Mucosa of descending colon (tissue), 3 donors: ENCODE data around the gene CPNE5. TPM values are rescaled to one million over a fixed set of nuclear protein-coding genes. Genes with fewer than 3 reads are reported as not detected.
A peak's percentile ranks its signal among the peaks of the same experiment; 100 is the strongest.

Experiments used
- ATAC-seq: fragments of 200-7000 bp; cut with Tn5 transposase; one replicate; pipeline ENCODE4 v1.9.1; 2020; ENCODE audit warnings: mild to moderate bottlenecking, moderate library complexity
- DNase-seq, 3 donors: peaks; one replicate each; pipeline ENCODE4 v3.0.0-alpha.2; 2020
- H3K36me3 ChIP-seq: fragments of 200-600 bp; one replicate; pipeline ENCODE4 v1.8.0; 2021; ENCODE audit warnings: low read depth, mild to moderate bottlenecking
- H3K4me1 ChIP-seq: fragments of 200-600 bp; one replicate; pipeline ENCODE4 v1.8.0; 2021; ENCODE audit warnings: low read depth, mild to moderate bottlenecking
- H3K4me3 ChIP-seq: fragments of 200-600 bp; one replicate; pipeline ENCODE4 v1.8.0; 2021; ENCODE audit warnings: mild to moderate bottlenecking
- H3K9me3 ChIP-seq: fragments of 200-600 bp; one replicate; pipeline ENCODE4 v1.8.0; 2021; ENCODE audit warnings: mild to moderate bottlenecking
- intact Hi-C, 2 donors: fragments of 100-400 bp; cut with DNase I in 1 of 2; cut with micrococcal nuclease in 1 of 2; formaldehyde crosslinking; loops; one replicate each; pipeline versions ENCODE4 v1.11.0 to v1.11.1; 2022; cut with DNase I, micrococcal nuclease
- total RNA-seq, 3 donors: library from RNA; stranded (reverse); fragmentation: NEBNext Ultra II Directional in 2 of 3; extraction: Animal tissue kit (Norgen Biotek cat#: 25700) in 2 of 3; gene quantifications; one replicate each; pipeline versions ENCODE4 v1.2.1 to v1.2.4, GENCODE V29; 2021 to 2023
- TF ChIP-seq, protein P1 (sequence below): fragments of 200-600 bp; IDR thresholded peaks from one replicate; pipeline ENCODE4 v1.8.0; 2022; ENCODE audit warnings: antibody characterized with exemption, mild to moderate bottlenecking
- donor health status: DM: no; HTN: no; CAD: no; lungs with moderate emphysema.
- donor health status: DM: no; HTN: no; CAD: no.
- donor health status: DM: no; HTN: yes; CAD: no.

CPNE5 gene
- total RNA-seq, 3 donors from 2014 or later: 4.7 to 15.2 (median 6.1) TPM

DNA sequence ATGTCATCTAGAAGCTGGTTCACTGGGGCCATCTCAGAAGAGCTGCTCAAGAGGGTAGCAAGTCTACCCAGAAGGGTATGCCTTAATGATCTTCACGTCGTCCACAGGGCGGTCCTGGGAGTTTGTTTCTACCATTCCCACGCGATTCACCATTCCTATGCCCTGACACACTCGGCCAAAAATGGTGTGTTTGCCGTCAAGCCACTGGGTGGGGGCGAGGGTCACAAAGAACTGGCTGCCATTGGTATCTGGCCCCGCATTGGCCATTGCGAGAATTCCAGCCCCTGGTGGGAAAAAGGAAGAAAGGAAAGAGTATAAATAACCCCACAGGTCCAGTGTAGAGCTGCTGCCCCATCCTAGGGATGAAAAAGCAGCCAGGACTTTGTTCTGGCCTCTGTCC is 16.5 kb upstream of the CPNE5 start:
- TF ChIP-seq, protein P1, sequence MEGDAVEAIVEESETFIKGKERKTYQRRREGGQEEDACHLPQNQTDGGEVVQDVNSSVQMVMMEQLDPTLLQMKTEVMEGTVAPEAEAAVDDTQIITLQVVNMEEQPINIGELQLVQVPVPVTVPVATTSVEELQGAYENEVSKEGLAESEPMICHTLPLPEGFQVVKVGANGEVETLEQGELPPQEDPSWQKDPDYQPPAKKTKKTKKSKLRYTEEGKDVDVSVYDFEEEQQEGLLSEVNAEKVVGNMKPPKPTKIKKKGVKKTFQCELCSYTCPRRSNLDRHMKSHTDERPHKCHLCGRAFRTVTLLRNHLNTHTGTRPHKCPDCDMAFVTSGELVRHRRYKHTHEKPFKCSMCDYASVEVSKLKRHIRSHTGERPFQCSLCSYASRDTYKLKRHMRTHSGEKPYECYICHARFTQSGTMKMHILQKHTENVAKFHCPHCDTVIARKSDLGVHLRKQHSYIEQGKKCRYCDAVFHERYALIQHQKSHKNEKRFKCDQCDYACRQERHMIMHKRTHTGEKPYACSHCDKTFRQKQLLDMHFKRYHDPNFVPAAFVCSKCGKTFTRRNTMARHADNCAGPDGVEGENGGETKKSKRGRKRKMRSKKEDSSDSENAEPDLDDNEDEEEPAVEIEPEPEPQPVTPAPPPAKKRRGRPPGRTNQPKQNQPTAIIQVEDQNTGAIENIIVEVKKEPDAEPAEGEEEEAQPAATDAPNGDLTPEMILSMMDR: no peak
- Histone ChIP-seq H3K4me3 (no peak overlapping the region), H3K36me3 (no peaks in the 10 kb centered on the region), H3K4me1 (no peaks in the 10 kb centered on the region), H3K9me3 (peaks cover 2% of the 10 kb centered on the region)
- no peak for ATAC-seq
- no peak for DNase-seq
- intact Hi-C loops: loop anchor here in 1 of 2 donors (10.0 kb wide), 2 partner anchors 81 to 241 kb away; no protein-coding TSS in a partner anchor

GRCh38 chr6:36853325-36853724 is 14.1 kb upstream of the CPNE5 start:
- peak in 1 of 3 donors; percentile 29 for DNase-seq
- intact Hi-C loops: loop anchor here (5.0 to 10.0 kb wide), 3 partner anchors 79 to 239 kb away; no protein-coding TSS in a partner anchor
- no peak for ATAC-seq
- Histone ChIP-seq H3K4me3 (no peak overlapping the region), H3K4me1 (peaks cover 5% of the 10 kb centered on the region), H3K9me3 (peaks cover 2% of the 10 kb centered on the region), H3K36me3 (no peaks in the 10 kb centered on the region)
- TF ChIP-seq, protein P1: no peak

GRCh38 chr6:36852481-36853147 is 13.4 kb upstream of the CPNE5 start:
- DNase-seq (no peak), ATAC-seq (no peak)
- peaks cover 2% of the 10 kb centered on the region for H3K9me3 ChIP-seq
- peaks cover 5% of the 10 kb centered on the region for H3K4me1 ChIP-seq
- TF ChIP-seq, protein P1: no peak
- intact Hi-C loops: loop anchor here (5.0 to 10.0 kb wide), 3 partner anchors 78 to 238 kb away; no protein-coding TSS in a partner anchor
- H3K36me3 ChIP-seq: no peaks in the 10 kb centered on the region
- H3K4me3 ChIP-seq: no peak overlapping the region

DNA sequence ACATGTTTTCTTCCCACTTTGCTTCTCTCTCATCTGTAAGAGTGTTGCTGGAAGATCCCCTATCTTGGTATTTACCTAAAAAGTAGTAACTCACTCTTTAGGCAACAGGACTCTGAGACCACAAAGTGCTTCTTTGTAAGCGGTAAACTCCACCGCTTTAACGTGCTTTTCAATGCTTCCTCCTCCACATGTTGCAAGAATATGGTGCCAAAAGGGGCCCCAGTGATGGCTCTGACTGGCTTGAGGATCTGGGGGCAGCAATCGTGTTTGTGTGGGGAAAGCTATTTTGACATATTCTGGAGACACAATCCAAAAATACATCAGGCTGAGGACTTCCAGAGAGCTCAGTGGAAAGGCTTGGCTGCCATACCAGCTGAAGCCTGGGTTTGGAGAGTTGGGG is 12.4 kb upstream of the CPNE5 start:
- Histone ChIP-seq H3K9me3 (peaks cover 2% of the 10 kb centered on the region), H3K4me3 (no peak overlapping the region), H3K4me1 (peaks cover 5% of the 10 kb centered on the region), H3K36me3 (no peaks in the 10 kb centered on the region)
- no peak for DNase-seq
- TF ChIP-seq, protein P1: no peak
- intact Hi-C loops: loop anchor here (5.0 to 10.0 kb wide), 3 partner anchors 77 to 237 kb away; no protein-coding TSS in a partner anchor
- no peak for ATAC-seq

GRCh38 chr6:36851149-36851614 is 11.9 kb upstream of the CPNE5 start:
- peaks cover 2% of the 10 kb centered on the region for H3K9me3 ChIP-seq
- peaks cover 5% of the 10 kb centered on the region for H3K4me1 ChIP-seq
- H3K36me3 ChIP-seq: no peaks in the 10 kb centered on the region
- ATAC-seq (peak; percentile 49), DNase-seq (peak in 1 of 3 donors; percentile 60)
- intact Hi-C loops: loop anchor here (5.0 to 10.0 kb wide), 3 partner anchors 76 to 236 kb away; no protein-coding TSS in a partner anchor
- TF ChIP-seq, protein P1: peak; percentile 43
- H3K4me3 ChIP-seq: no peak overlapping the region
